ENCODE data around the gene ATP1A4. TPM values are rescaled to one million over a fixed set of nuclear protein-coding genes. Genes with fewer than 3 reads are reported as not detected.

ATP1A4 gene
- total RNA-seq, 1 experiment from 2014 or later = not detected

DNA sequence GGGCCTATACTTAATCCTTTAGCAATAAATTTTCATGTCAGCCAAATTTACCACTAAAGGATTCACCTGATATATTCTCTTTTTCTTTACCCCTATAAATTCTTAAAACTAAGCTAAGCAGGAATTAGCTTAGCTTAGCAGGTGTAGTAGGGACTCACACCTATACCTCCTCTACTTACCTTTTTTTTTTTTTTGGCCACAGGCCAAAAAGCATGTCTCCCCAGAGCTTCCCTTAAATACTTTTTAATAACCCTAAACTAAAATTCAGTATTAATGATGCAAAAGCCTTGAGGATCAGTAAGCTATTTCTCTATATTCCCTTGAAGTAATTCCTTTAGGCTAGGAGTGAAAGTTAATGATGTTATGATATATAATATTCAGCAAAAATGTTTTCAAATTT lies 77.0 kb downstream of the ATP1A4 start:
- TF ChIP-seq, protein P1, sequence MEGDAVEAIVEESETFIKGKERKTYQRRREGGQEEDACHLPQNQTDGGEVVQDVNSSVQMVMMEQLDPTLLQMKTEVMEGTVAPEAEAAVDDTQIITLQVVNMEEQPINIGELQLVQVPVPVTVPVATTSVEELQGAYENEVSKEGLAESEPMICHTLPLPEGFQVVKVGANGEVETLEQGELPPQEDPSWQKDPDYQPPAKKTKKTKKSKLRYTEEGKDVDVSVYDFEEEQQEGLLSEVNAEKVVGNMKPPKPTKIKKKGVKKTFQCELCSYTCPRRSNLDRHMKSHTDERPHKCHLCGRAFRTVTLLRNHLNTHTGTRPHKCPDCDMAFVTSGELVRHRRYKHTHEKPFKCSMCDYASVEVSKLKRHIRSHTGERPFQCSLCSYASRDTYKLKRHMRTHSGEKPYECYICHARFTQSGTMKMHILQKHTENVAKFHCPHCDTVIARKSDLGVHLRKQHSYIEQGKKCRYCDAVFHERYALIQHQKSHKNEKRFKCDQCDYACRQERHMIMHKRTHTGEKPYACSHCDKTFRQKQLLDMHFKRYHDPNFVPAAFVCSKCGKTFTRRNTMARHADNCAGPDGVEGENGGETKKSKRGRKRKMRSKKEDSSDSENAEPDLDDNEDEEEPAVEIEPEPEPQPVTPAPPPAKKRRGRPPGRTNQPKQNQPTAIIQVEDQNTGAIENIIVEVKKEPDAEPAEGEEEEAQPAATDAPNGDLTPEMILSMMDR (conservative IDR thresholded peaks at IDR 0.05; ENCODE audit: low read depth, low read length) = no peak
- TF ChIP-seq EZH2 (IDR thresholded peaks at IDR 0.05; ENCODE audit: borderline replicate concordance, low read depth, low read length, poor library complexity, severe bottlenecking) = no peak
- Histone ChIP-seq H3K36me3 (ENCODE audit: insufficient read depth, low read length, poor library complexity, severe bottlenecking) (peaks cover 83% of the 10 kb centered on the region), H3K27me3 (replicated peaks; ENCODE audit: insufficient read depth, low read depth, low read length, poor library complexity) (no peaks in the 10 kb centered on the region), H3K4me3 (ENCODE audit: low read depth, low read length, poor library complexity, severe bottlenecking) (no peak overlapping the region), H3K27ac (ENCODE audit: low read depth, low read length, poor library complexity, severe bottlenecking) (no peak overlapping the region), H3K4me1 (ENCODE audit: insufficient read depth, low read length, poor library complexity, severe bottlenecking) (no peaks in the 10 kb centered on the region), H3K9me3 (ENCODE audit: low read depth, low read length, poor library complexity, severe bottlenecking) (no peaks in the 10 kb centered on the region)
- DNase-seq (ENCODE audit: low spot score) = no peak
- intact Hi-C loops (cut with micrococcal nuclease; ENCODE audit: unreplicated experiment) = no loop called here
- POLR2A ChIA-PET (ENCODE audit: low non-redundant PET) = no interaction called here
- CTCF ChIA-PET = no interaction called here
- no TSS peak for BruUV-seq (replicated peaks)

DNA sequence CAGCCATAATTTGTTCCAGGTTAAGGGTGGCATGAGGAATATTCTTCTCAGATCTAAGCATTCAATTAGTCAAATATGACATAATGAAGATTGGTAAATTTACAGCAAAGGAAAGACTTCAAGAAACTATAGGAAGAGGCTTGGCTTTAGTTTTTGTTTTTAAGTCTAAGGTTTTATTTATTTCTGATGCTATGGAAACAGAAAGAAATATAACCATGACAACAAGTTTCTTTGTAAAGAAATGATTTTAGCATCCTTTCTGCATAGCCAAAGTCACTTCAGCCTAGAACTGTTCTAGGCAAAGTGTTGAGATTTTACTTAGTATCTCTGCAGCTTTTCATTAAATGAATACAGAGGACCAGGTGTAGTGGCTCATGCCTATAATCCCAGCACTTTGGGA lies 81.5 kb downstream of the ATP1A4 start:
- TF ChIP-seq, protein P1 (conservative IDR thresholded peaks at IDR 0.05; ENCODE audit: low read depth, low read length) = no peak
- TF ChIP-seq EZH2 (IDR thresholded peaks at IDR 0.05; ENCODE audit: borderline replicate concordance, low read depth, low read length, poor library complexity, severe bottlenecking) = no peak
- Histone ChIP-seq H3K4me3 (ENCODE audit: low read depth, low read length, poor library complexity, severe bottlenecking) (no peak overlapping the region), H3K36me3 (ENCODE audit: insufficient read depth, low read length, poor library complexity, severe bottlenecking) (peaks cover 81% of the 10 kb centered on the region), H3K4me1 (ENCODE audit: insufficient read depth, low read length, poor library complexity, severe bottlenecking) (no peaks in the 10 kb centered on the region), H3K27me3 (replicated peaks; ENCODE audit: insufficient read depth, low read depth, low read length, poor library complexity) (no peaks in the 10 kb centered on the region), H3K9me3 (ENCODE audit: low read depth, low read length, poor library complexity, severe bottlenecking) (no peaks in the 10 kb centered on the region), H3K27ac (ENCODE audit: low read depth, low read length, poor library complexity, severe bottlenecking) (no peak overlapping the region)
- ChIA-PET CTCF (no interaction called here), POLR2A (ENCODE audit: low non-redundant PET) (no interaction called here)
- intact Hi-C loops (cut with micrococcal nuclease; ENCODE audit: unreplicated experiment) = no loop called here
- no peak for DNase-seq (ENCODE audit: low spot score)
- BruUV-seq (replicated peaks) = no TSS peak

Other genes with a start within 250 kb of the ATP1A4 start
- gene TAGLN2, start 226.1 kb upstream of the ATP1A4 start, total RNA-seq (2021) = 155 and 198 TPM in 2 replicates
- 6.5 and 7.1 TPM in 2 replicates for gene IGSF9, start 206.0 kb upstream of the ATP1A4 start, total RNA-seq (2021)
- not detected in 2 replicates for gene SLAMF9, start 197.4 kb upstream of the ATP1A4 start, total RNA-seq (2021)
- gene PIGM, start 119.6 kb upstream of the ATP1A4 start, total RNA-seq (2021) = 4.6 and 5.3 TPM in 2 replicates
- not detected in 2 replicates for gene KCNJ10, start 81.4 kb upstream of the ATP1A4 start, total RNA-seq (2021)
- gene KCNJ9, start 70.1 kb upstream of the ATP1A4 start, total RNA-seq (2021) = not detected in 2 replicates
- 14.0 and 18.1 TPM in 2 replicates for gene IGSF8, start 53.0 kb upstream of the ATP1A4 start, total RNA-seq (2021)
- not detected in 2 replicates for gene ATP1A2, start 35.8 kb upstream of the ATP1A4 start, total RNA-seq (2021)
- gene CASQ1, start 39.0 kb downstream of the ATP1A4 start, total RNA-seq (2021) = not detected in 2 replicates
- gene PEA15, start 53.8 kb downstream of the ATP1A4 start, total RNA-seq (2021) = 69.6 and 87.7 TPM in 2 replicates
- 108 and 115 TPM in 2 replicates for gene DCAF8, start 110.9 kb downstream of the ATP1A4 start, total RNA-seq (2021)
- 67.0 and 69.1 TPM in 2 replicates for gene PEX19, start 133.5 kb downstream of the ATP1A4 start, total RNA-seq (2021)
- gene COPA, start 191.6 kb downstream of the ATP1A4 start, total RNA-seq (2021) = 134 and 166 TPM in 2 replicates
- 58.0 and 64.6 TPM in 2 replicates for gene NCSTN, start 191.8 kb downstream of the ATP1A4 start, total RNA-seq (2021)
- gene NHLH1, start 215.5 kb downstream of the ATP1A4 start, total RNA-seq (2021) = 0.43 and 0.55 TPM in 2 replicates
- gene VANGL2, start 249.0 kb downstream of the ATP1A4 start, total RNA-seq (2021) = 20.9 and 22.7 TPM in 2 replicates

Data from A673 (cell line).